ENCODE measurements around the gene NR2F1-AS1.

- no peak for TF ChIP-seq CTCF (conservative IDR thresholded peaks at IDR 0.05; ENCODE audit: low read depth, low read length)
- no peak for TF ChIP-seq EZH2phosphoT487 (IDR thresholded peaks at IDR 0.05; ENCODE audit: borderline replicate concordance, low read length)
Observed at GRCh38 chr5:93479982-93480509, 101.0 kb downstream of the NR2F1-AS1 start.

Data from PC-3 (cell line).